ENCODE data around the gene KCNH4.

Gene KCNH4

GRCh38 chr17:42180411-42180921 is 476 bp downstream of the KCNH4 start:
- TF ChIP-seq CTCF (IDR thresholded peaks at IDR 0.05; ENCODE audit: unreplicated experiment in 3 of 3), result no peak
- H3K27me3 Mint-ChIP-seq (ENCODE audit: low read depth), result peaks cover 87% of the 10 kb centered on the region
- H3K9me3 Mint-ChIP-seq, result no peaks in the 10 kb centered on the region
- peaks cover 6% of the 10 kb centered on the region for H3K4me1 Mint-ChIP-seq
- no peak overlapping the region for H3K27ac Mint-ChIP-seq
- no peaks in the 10 kb centered on the region for H3K36me3 Mint-ChIP-seq (ENCODE audit: low read depth)
- H3K4me3 Mint-ChIP-seq, result peak overlapping the region; percentile 40 to 51 (median 42)

- H3K9me3 Mint-ChIP-seq, result no peaks in the 10 kb centered on the region
- H3K36me3 Mint-ChIP-seq (ENCODE audit: low read depth), result no peaks in the 10 kb centered on the region
- no peak for TF ChIP-seq CTCF (IDR thresholded peaks at IDR 0.05; ENCODE audit: unreplicated experiment in 3 of 3)
Measured at GRCh38 chr17:42179911-42180410, 981 bp downstream of the KCNH4 start.

GRCh38 chr17:42179335-42179734 is 1.6 kb downstream of the KCNH4 start:
- Mint-ChIP-seq H3K27me3 (ENCODE audit: low read depth) (peaks cover 85% of the 10 kb centered on the region), H3K9me3 (no peaks in the 10 kb centered on the region), H3K4me1 (peaks cover 6% of the 10 kb centered on the region), H3K27ac (no peak overlapping the region), H3K36me3 (ENCODE audit: low read depth) (no peaks in the 10 kb centered on the region), H3K4me3 (no peak overlapping the region)
- no peak for TF ChIP-seq CTCF (IDR thresholded peaks at IDR 0.05; ENCODE audit: unreplicated experiment in 3 of 3)

More at GRCh38 chr17:42179911-42180410, 981 bp downstream of the KCNH4 start:
- peaks cover 6% of the 10 kb centered on the region for H3K4me1 Mint-ChIP-seq
- peaks cover 85% of the 10 kb centered on the region for H3K27me3 Mint-ChIP-seq (ENCODE audit: low read depth)
- peak overlapping the region; percentile 40 to 51 (median 42) for H3K4me3 Mint-ChIP-seq
- no peak overlapping the region for H3K27ac Mint-ChIP-seq

- Mint-ChIP-seq H3K27me3 (ENCODE audit: low read depth) (peaks cover 79% of the 10 kb centered on the region), H3K36me3 (ENCODE audit: low read depth) (no peaks in the 10 kb centered on the region), H3K9me3 (no peaks in the 10 kb centered on the region), H3K27ac (no peak overlapping the region), H3K4me1 (peaks cover 5% of the 10 kb centered on the region), H3K4me3 (no peak overlapping the region)
- TF ChIP-seq CTCF (IDR thresholded peaks at IDR 0.05; ENCODE audit: unreplicated experiment in 3 of 3), result no peak
Measured at GRCh38 chr17:42178817-42179216, 2.1 kb downstream of the KCNH4 start.

GRCh38 chr17:42177684-42178083 is 3.3 kb downstream of the KCNH4 start:
- no peaks in the 10 kb centered on the region for H3K4me1 Mint-ChIP-seq
- no peak overlapping the region for H3K4me3 Mint-ChIP-seq
- H3K27me3 Mint-ChIP-seq (ENCODE audit: low read depth), result peaks cover 74% of the 10 kb centered on the region
- H3K36me3 Mint-ChIP-seq (ENCODE audit: low read depth), result no peaks in the 10 kb centered on the region
- TF ChIP-seq CTCF (IDR thresholded peaks at IDR 0.05; ENCODE audit: unreplicated experiment in 3 of 3), result no peak
- H3K9me3 Mint-ChIP-seq, result no peaks in the 10 kb centered on the region
- no peak overlapping the region for H3K27ac Mint-ChIP-seq

- Mint-ChIP-seq H3K36me3 (ENCODE audit: low read depth) (no peaks in the 10 kb centered on the region), H3K4me1 (no peaks in the 10 kb centered on the region), H3K9me3 (no peaks in the 10 kb centered on the region), H3K27me3 (ENCODE audit: low read depth) (peaks cover 54% of the 10 kb centered on the region), H3K4me3 (no peak overlapping the region), H3K27ac (no peak overlapping the region)
- no peak for TF ChIP-seq CTCF (IDR thresholded peaks at IDR 0.05; ENCODE audit: unreplicated experiment in 3 of 3)
Measured at GRCh38 chr17:42174126-42174783, 6.7 kb downstream of the KCNH4 start.

All from nephron (organoid).